T-helper 22 cell (primary cell): ENCODE results near the gene ANKRD44.

Source experiments
- DNase-seq: peaks from one replicate; pipeline ENCODE4 v3.0.0-alpha.2; 2020; ENCODE audit warnings: low read depth

Gene ANKRD44

GRCh38 chr2:197322143-197322542 is 11.6 kb upstream of the ANKRD44 start:
- no peak for DNase-seq

GRCh38 chr2:197315371-197315770 is 4.8 kb upstream of the ANKRD44 start:
- DNase-seq: no peak

GRCh38 chr2:197312186-197312585 is 1.6 kb upstream of the ANKRD44 start:
- DNase-seq: no peak

GRCh38 chr2:197311421-197312033 is 947 bp upstream of the ANKRD44 start:
- DNase-seq: no peak

GRCh38 chr2:197310987-197311420 is 424 bp upstream of the ANKRD44 start:
- no peak for DNase-seq

GRCh38 chr2:197309691-197310231 is 819 bp downstream of the ANKRD44 start:
- no peak for DNase-seq

GRCh38 chr2:197308996-197309690 is 1.4 kb downstream of the ANKRD44 start:
- DNase-seq: no peak

GRCh38 chr2:197308585-197308984 is 2.0 kb downstream of the ANKRD44 start:
- DNase-seq: no peak

- no peak for DNase-seq
Measured at GRCh38 chr2:197307933-197308521, 2.6 kb downstream of the ANKRD44 start.

GRCh38 chr2:197307236-197307932 is 3.2 kb downstream of the ANKRD44 start:
- no peak for DNase-seq

GRCh38 chr2:197306696-197307040 is 3.9 kb downstream of the ANKRD44 start:
- DNase-seq: peak; percentile 37

GRCh38 chr2:197306024-197306695 is 4.4 kb downstream of the ANKRD44 start:
- no peak for DNase-seq

GRCh38 chr2:197304556-197305011 is 6.0 kb downstream of the ANKRD44 start:
- DNase-seq: no peak

- DNase-seq: no peak
Measured at GRCh38 chr2:197300139-197300538, 10.4 kb downstream of the ANKRD44 start.

GRCh38 chr2:197298609-197299008 is 12.0 kb downstream of the ANKRD44 start:
- DNase-seq: no peak

GRCh38 chr2:197297772-197298318 is 12.7 kb downstream of the ANKRD44 start:
- DNase-seq: no peak

GRCh38 chr2:197297266-197297665 is 13.3 kb downstream of the ANKRD44 start:
- no peak for DNase-seq

GRCh38 chr2:197296835-197297234 is 13.7 kb downstream of the ANKRD44 start:
- no peak for DNase-seq

- DNase-seq: no peak
Measured at GRCh38 chr2:197294260-197294659, 16.3 kb downstream of the ANKRD44 start.

GRCh38 chr2:197293252-197294007 is 17.1 kb downstream of the ANKRD44 start:
- peak; percentile 38 for DNase-seq

GRCh38 chr2:197292619-197293018 is 18.0 kb downstream of the ANKRD44 start:
- DNase-seq: no peak
